AG04450 (cell line): ENCODE data around the gene CSTPP1. TPM values are rescaled to one million over a fixed set of nuclear protein-coding genes. Genes with fewer than 3 reads are reported as not detected.
"Not testable (repeated sequence)": the region's sequence is repeated elsewhere in the genome, so short reads cannot be mapped to it uniquely, and the experiment has no call there.

Experiments used
- CTCF ChIA-PET: fragments of 300-600, 350-600 bp; formaldehyde crosslinking; extraction: SDS; loops from one replicate; lab custom pipeline; 2022; ENCODE audit warnings: antibody characterized with exemption, inconsistent platforms; lab: Charles Lee
- POLR2A ChIA-PET: fragments of 350-600 bp; formaldehyde crosslinking; extraction: SDS; loops from one replicate; lab custom pipeline; 2021; ENCODE audit warnings: antibody characterized with exemption, inconsistent platforms; lab: Yijun Ruan, JAX
- DNase-seq: peaks from one replicate; pipeline ENCODE4 v3.0.0-alpha.2; 2011; ENCODE audit warnings: low read depth, low spot score
- H3K27ac ChIP-seq: one replicate; pipeline ENCODE4 v1.5.1; 2012; ENCODE audit warnings: low read depth, low read length, control low read depth
- H3K27me3 ChIP-seq: one replicate; pipeline ENCODE4 v1.6.0; 2012; ENCODE audit warnings: low read length; ENCODE audit not compliant: control insufficient read depth, insufficient read depth
- H3K4me3 ChIP-seq: 2 replicates; pipeline ENCODE4 v1.5.1; 2011; ENCODE audit warnings: mild to moderate bottlenecking, low read depth, low read length, control low read depth
- H3K9me3 ChIP-seq: 2 replicates; pipeline ENCODE4 v1.5.1; 2012; ENCODE audit warnings: low read length; ENCODE audit not compliant: control insufficient read depth, insufficient read depth
- polyA plus RNA-seq: library from polyadenylated mRNA; depleted of rRNA; stranded (reverse); fragments of >200 nt; gene quantifications from 2 replicates; pipeline ENCODE4 v1.2.3, GENCODE V29; 2011; rRNA removed
- small RNA-seq: library from RNA; depleted of rRNA; stranded (forward); fragments of <200 nt; gene quantifications from one replicate; pipeline ENCODE3, GENCODE V24; 2012; ENCODE audit warnings: low read depth; ENCODE audit not compliant: insufficient read length
- TF ChIP-seq, protein P1 (sequence below): IDR thresholded peaks from 2 replicates; pipeline ENCODE4 v1.5.1; 2011; ENCODE audit warnings: low read depth, low read length, control low read depth, inconsistent platforms

CSTPP1 gene
- polyA plus RNA-seq, 1 experiment, result 30.2 TPM

DNA sequence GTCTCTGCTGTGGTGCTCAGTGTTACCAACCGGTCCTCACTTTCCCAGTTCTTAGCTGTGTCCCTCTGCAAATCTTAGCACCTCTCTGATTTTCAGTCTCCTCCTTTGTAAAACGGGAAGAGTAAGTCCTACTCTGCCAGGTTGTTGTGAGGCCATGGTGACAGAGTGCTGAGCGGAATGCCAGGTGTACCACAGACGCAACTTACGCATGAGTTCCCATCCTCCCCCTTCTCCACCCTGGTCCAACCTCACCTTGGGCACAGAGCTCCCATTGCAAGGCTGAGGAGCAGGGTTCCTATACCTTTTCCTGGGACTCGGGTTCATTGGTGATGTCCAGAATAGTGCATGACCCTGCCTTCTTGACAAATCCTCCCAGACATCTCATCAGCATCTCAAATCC is 270.9 kb downstream of the CSTPP1 start:
- TF ChIP-seq, protein P1, sequence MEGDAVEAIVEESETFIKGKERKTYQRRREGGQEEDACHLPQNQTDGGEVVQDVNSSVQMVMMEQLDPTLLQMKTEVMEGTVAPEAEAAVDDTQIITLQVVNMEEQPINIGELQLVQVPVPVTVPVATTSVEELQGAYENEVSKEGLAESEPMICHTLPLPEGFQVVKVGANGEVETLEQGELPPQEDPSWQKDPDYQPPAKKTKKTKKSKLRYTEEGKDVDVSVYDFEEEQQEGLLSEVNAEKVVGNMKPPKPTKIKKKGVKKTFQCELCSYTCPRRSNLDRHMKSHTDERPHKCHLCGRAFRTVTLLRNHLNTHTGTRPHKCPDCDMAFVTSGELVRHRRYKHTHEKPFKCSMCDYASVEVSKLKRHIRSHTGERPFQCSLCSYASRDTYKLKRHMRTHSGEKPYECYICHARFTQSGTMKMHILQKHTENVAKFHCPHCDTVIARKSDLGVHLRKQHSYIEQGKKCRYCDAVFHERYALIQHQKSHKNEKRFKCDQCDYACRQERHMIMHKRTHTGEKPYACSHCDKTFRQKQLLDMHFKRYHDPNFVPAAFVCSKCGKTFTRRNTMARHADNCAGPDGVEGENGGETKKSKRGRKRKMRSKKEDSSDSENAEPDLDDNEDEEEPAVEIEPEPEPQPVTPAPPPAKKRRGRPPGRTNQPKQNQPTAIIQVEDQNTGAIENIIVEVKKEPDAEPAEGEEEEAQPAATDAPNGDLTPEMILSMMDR, result no peak
- no peak overlapping the region for H3K4me3 ChIP-seq
- no peak overlapping the region for H3K27ac ChIP-seq
- DNase-seq, result no peak
- H3K9me3 ChIP-seq, result no peaks in the 10 kb centered on the region; the same call in 1 of the 2 replicates
- H3K27me3 ChIP-seq, result no peaks in the 10 kb centered on the region
- CTCF ChIA-PET, result interaction anchor here (0.7 to 1.0 kb wide), 3 partner anchors 57 to 147 kb away, joined by 3 read pairs; no protein-coding TSS in a partner anchor
- POLR2A ChIA-PET, result no interaction called here

DNA sequence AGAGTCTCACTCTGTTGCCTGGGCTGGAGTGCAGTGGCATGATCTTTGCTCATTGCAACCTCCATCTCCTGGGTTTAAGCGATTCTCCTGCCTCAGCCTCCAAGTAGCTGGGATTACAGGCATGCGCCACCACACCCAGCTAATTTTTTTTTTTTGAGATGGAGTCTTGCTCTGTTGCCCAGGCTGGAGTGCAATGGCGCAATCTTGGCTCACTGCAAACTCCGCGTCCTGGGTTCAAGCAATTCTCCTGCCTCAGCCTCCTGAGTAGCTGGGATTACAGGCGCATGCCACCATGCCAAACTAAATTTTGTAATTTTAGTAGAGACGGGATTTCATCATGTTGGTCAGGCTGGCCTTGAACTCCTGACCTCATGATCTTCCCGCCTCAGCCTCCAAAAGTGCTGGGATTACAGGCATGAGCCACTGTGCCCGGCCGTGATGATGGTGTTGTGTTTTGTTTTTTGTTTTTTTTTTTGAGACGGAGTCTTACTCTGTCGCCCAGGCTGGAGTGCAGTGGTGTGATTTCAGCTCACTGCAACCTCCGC is 271.5 kb downstream of the CSTPP1 start:
- H3K27me3 ChIP-seq, DNase-seq, H3K4me3 ChIP-seq, H3K9me3 ChIP-seq, H3K27ac ChIP-seq: not testable (repeated sequence)
- CTCF ChIA-PET, result interaction anchor here (0.8 to 1.0 kb wide), 2 partner anchors 56 to 147 kb away, joined by 3 read pairs; no protein-coding TSS in a partner anchor
- POLR2A ChIA-PET, result interaction anchor here (0.7 kb wide), 1 partner anchor 382 kb away, joined by 3 read pairs; no protein-coding TSS in a partner anchor

DNA sequence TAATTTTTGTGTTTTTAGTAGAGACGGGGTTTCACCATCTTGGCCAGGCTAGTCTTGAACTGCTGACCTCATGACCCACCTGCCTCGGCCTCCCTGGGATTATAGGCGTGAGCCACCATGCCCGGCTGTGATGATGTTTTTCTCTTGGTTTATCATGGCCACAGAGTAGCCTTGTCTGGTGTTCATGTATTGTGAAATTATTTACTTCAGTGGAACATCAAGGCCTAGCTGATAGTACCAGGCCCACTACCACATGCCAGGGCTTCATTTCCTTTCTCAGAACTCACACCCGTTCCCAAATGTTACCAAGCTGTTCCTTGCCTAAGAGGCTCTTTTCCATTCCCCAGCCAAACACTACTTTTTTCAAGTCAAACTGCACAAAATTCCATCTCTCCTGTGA is 272.1 kb downstream of the CSTPP1 start:
- no peak overlapping the region for H3K4me3 ChIP-seq
- TF ChIP-seq, protein P1, result no peak
- H3K27me3 ChIP-seq, result no peaks in the 10 kb centered on the region
- POLR2A ChIA-PET, result interaction anchor here (0.7 kb wide), 1 partner anchor 382 kb away, joined by 3 read pairs; no protein-coding TSS in a partner anchor
- H3K9me3 ChIP-seq, result no peaks in the 10 kb centered on the region; the same call in 1 of the 2 replicates
- CTCF ChIA-PET, result no interaction called here
- H3K27ac ChIP-seq, result no peak overlapping the region
- no peak for DNase-seq

Small RNA genes lying within 50 kb of the gene (small RNA-seq; reads per million reads assigned to genes)
- not detected for gene MIR6745

Other genes with a start within 250 kb of the CSTPP1 start
- gene ARHGAP1, start 236.1 kb upstream of the CSTPP1 start, polyA plus RNA-seq, result 42.4 and 73.9 TPM in 2 replicates
- gene ZNF408, start 235.7 kb upstream of the CSTPP1 start, polyA plus RNA-seq, result 4.9 TPM in 2 replicates
- not detected in 2 replicates for gene F2, start 217.5 kb upstream of the CSTPP1 start, polyA plus RNA-seq
- 93.1 and 114 TPM in 2 replicates for gene CKAP5, start 90.5 kb upstream of the CSTPP1 start, polyA plus RNA-seq
- 3.8 and 4.1 TPM in 2 replicates for gene LRP4, start 18.2 kb upstream of the CSTPP1 start, polyA plus RNA-seq
- 38.6 and 44.4 TPM in 2 replicates for gene ARFGAP2, start 240.1 kb downstream of the CSTPP1 start, polyA plus RNA-seq
- 15.3 and 19.7 TPM in 2 replicates for gene PACSIN3, start 249.7 kb downstream of the CSTPP1 start, polyA plus RNA-seq